Measurements from ENCODE around the gene PITPNM1. TPM values are rescaled to one million over a fixed set of nuclear protein-coding genes. Genes with fewer than 3 reads are reported as not detected.
A peak's percentile ranks its signal among the peaks of the same experiment; 100 is the strongest.
"Not testable (repeated sequence)": the region's sequence is repeated elsewhere in the genome, so short reads cannot be mapped to it uniquely, and the experiment has no call there.

Gene PITPNM1
- total RNA-seq, 4 donors from 2014 or later: 7.3 to 19.9 (median 12.6) TPM

- WGBS, 2 donors: 31 to 45% methylated on average over 19 of the region's 19 CpGs
- no peak for DNase-seq (ENCODE audit: low spot score in 2 of 2)
- no peak overlapping the region for H3K4me3 ChIP-seq (ENCODE audit: low read depth, poor library complexity, severe bottlenecking)
- intact Hi-C loops (cut with DNase I; ENCODE audit: low total_unique reads): no loop called here
- no peak for TF ChIP-seq CTCF (IDR thresholded peaks at IDR 0.05)
- no peak for TF ChIP-seq POLR2A (IDR thresholded peaks at IDR 0.05)
These were observed 22.8 kb downstream of the PITPNM1 start for GRCh38 chr11:67482275-67482826.

DNA sequence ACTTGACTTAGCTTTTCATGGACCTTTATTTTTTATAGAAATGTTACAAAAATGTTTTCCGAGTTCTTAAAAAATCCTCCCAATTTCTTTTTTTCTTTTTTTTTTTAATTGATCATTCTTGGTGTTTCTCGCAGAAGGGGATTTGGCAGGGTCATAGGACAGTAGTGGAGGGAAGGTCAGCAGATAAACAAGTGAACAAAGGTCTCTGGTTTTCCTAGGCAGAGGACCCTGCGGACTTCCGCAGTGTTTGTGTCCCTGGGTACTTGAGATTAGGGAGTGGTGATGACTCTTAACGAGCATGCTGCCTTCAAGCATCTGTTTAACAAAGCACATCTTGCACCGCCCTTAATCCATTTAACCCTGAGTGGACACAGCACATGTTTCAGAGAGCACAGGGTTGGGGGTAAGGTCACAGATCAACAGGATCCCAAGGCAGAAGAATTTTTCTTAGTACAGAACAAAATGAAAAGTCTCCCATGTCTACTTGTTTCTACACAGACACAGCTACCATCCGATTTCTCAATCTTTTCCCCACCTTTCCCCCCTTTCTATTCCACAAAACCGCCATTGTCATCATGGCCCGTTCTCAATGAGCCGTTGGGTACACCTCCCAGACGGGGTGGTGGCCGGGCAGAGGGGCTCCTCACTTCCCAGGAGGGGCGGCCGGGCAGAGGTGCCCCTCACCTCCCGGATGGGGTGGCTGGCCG lies 27.7 kb downstream of the PITPNM1 start:
- intact Hi-C loops (cut with DNase I; ENCODE audit: low total_unique reads); H3K4me3 ChIP-seq (ENCODE audit: low read depth, poor library complexity, severe bottlenecking); DNase-seq (ENCODE audit: low spot score in 2 of 2): not testable (repeated sequence)
- WGBS, 2 donors: 76 to 78% methylated on average over 15 of the region's 16 CpGs

DNA sequence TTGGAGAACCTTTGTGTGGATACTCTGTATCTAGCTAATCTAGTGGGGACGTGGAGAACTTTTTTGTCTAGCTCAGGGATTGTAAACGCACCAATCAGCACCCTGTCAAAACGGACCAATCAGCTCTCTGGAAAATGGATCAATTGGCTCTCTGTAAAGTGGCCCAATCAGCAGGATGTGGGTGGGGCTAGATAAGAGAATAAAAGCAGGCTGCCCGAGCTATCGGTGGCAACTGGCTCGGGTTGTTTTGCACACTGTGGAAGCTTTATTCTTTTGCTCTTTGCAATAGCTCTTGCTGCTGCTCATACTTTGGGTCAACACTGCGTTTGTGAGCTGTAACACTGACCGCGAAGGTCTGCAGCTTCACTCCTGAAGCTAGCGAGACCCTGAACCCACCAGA lies 28.5 kb downstream of the PITPNM1 start:
- DNase-seq (ENCODE audit: low spot score in 2 of 2); intact Hi-C loops (cut with DNase I; ENCODE audit: low total_unique reads); H3K4me3 ChIP-seq (ENCODE audit: low read depth, poor library complexity, severe bottlenecking): not testable (repeated sequence)
- WGBS, 2 donors: 82 to 88% methylated on average over 10 of the region's 10 CpGs

- TF ChIP-seq CTCF (IDR thresholded peaks at IDR 0.05) (no peak), POLR2A (IDR thresholded peaks at IDR 0.05) (no peak)
- 76 to 83% methylated on average over 7 of the region's 7 CpGs for WGBS, 2 donors
- DNase-seq (ENCODE audit: low spot score in 2 of 2): no peak
- intact Hi-C loops (cut with DNase I; ENCODE audit: low total_unique reads): no loop called here
- H3K4me3 ChIP-seq (ENCODE audit: low read depth, poor library complexity, severe bottlenecking): no peak overlapping the region
These were observed 32.3 kb downstream of the PITPNM1 start for GRCh38 chr11:67472882-67473281.

- no peak overlapping the region for H3K4me3 ChIP-seq (ENCODE audit: low read depth, poor library complexity, severe bottlenecking)
- WGBS, 2 donors: 80 to 88% methylated on average over 8 of the region's 8 CpGs
- intact Hi-C loops (cut with DNase I; ENCODE audit: low total_unique reads): no loop called here
- TF ChIP-seq POLR2A (IDR thresholded peaks at IDR 0.05) (no peak), CTCF (IDR thresholded peaks at IDR 0.05) (no peak)
- no peak for DNase-seq (ENCODE audit: low spot score in 2 of 2)
These were observed 34.7 kb downstream of the PITPNM1 start for GRCh38 chr11:67470337-67471002.

DNA sequence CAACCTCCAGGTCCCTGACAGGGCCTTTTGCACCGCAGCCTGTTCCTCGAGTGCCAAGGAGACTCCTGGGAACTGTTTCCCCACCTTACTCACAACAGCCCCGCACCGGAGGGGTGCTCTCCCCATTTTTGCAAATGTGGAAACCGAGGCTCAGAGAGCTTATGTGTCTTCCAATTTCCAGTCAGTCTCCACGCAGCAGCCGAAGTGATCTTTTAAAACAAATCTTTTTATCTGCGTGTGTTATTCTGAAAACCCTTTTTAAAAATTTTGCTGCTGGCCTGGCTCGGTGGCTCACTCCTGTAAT lies 35.7 kb downstream of the PITPNM1 start:
- WGBS, 2 donors: 4 to 11% methylated on average over 9 of the region's 9 CpGs
- intact Hi-C loops (cut with DNase I; ENCODE audit: low total_unique reads): no loop called here
- TF ChIP-seq CTCF (IDR thresholded peaks at IDR 0.05) (no peak), POLR2A (IDR thresholded peaks at IDR 0.05) (no peak)
- no peak for DNase-seq (ENCODE audit: low spot score in 2 of 2)
- H3K4me3 ChIP-seq (ENCODE audit: low read depth, poor library complexity, severe bottlenecking): peak overlapping the region; percentile 33
